ENCODE data around the gene GCH1.

Gene GCH1

DNA sequence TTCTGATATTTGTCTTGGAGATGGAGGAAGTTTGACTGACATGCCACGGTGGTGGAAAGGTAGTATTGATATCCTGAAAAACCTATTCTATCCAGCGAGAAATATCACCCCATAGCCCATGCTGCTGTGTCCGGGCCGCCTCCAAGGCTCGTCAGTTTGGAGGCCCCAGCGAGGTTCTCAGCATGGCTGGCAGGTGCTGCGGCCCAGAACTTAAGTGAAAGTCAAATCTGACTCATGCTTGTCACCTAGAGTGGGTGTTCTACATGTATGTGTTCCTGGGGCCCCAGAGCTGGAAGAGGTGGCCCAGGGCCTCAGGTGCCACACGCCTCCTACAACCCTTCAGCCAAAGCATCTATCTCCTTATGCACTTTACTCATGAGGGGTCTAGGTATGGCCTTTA lies 92.9 kb downstream of the GCH1 start:
- CTCF ChIA-PET: no interaction called here
- no peak for DNase-seq (ENCODE audit: extremely low spot score)
- POLR2A ChIA-PET: no interaction called here
- TF ChIP-seq FOXK2 (IDR thresholded peaks at IDR 0.05) (no peak), ARNT (IDR thresholded peaks at IDR 0.05) (no peak)

DNA sequence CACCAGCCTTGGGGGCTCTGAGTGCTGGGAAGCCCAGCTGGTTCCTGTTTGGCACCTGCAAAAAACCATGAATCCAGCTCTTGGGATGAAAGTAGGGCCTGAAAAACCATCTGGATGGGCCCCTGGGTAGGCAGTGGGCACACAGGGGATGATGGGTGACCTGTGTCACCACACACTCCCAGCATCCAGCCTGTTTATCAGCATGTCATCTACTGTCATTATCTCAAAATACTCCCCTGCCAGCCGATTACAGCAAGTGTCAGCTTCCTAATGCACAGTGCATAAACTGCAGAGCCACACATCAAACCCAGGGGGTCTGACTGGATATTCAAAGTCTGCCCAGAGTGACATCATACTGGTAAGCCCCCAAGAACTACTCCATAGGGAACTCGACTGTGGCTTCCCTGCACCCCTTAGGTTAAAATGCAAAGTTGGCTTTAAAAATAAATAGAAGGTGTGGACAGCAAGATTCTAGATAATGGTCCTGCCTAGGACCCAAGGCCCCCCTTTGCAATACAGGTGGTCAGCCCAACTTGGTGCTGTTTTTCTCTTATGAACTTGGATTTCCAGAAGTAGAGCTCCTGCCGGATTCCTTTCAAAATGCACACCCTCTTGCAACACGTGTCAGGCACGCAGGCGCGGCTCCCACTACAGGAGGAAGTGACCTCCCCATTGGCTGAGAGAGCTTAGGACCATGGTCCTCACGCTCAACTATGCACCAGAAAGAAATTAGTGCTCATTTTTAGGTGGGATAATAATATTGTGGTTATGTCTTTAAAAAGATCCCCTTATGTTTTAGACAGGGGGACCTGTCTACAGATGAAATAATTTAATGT lies 94.1 kb downstream of the GCH1 start:
- ChIA-PET POLR2A (interaction anchor here (1.5 kb wide), 1 partner anchor 10 kb away, joined by 4 read pairs; no protein-coding TSS in a partner anchor), CTCF (interaction anchor here (0.7 kb wide), 1 partner anchor 1877 kb away, joined by 3 read pairs; no protein-coding TSS in a partner anchor)
- DNase-seq (ENCODE audit: extremely low spot score): no peak
- TF ChIP-seq ZNF384 (IDR thresholded peaks at IDR 0.05): no peak
- no peak for TF ChIP-seq TARDBP (IDR thresholded peaks at IDR 0.05)
- TF ChIP-seq FOXM1 (IDR thresholded peaks at IDR 0.05; ENCODE audit: borderline replicate concordance): no peak
- no peak for TF ChIP-seq CTBP1 (IDR thresholded peaks at IDR 0.05; ENCODE audit: borderline replicate concordance)
- TF ChIP-seq NFRKB (IDR thresholded peaks at IDR 0.05): no peak
- no peak for TF ChIP-seq SP1 (IDR thresholded peaks at IDR 0.05)
- TF ChIP-seq LEF1 (IDR thresholded peaks at IDR 0.05; ENCODE audit: borderline replicate concordance): no peak

DNA sequence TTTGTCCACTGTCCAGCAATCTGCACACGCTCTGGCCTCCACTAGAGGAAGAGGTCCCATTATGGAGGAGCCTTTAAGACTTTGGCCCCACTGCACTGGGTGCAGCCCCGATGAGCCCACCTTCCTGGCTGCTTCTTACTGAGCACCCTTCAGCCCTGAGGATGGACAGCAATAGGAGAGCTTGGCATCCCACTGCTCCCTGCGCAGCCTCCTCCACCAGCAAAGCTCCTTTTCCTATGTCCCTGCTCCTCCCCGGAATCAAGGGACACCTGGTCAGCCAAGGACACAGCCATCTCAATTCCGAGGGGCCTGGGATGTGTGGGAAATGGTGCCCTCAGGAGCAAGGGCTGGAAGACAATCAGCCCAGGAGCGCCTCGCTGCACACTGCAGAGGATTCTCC lies 94.7 kb downstream of the GCH1 start:
- CTCF ChIA-PET: interaction anchor here (0.7 to 0.8 kb wide), 2 partner anchors 243 to 1876 kb away, joined by 3 read pairs; no protein-coding TSS in a partner anchor
- DNase-seq (ENCODE audit: extremely low spot score): no peak
- no peak for TF ChIP-seq SUZ12 (IDR thresholded peaks at IDR 0.05)
- POLR2A ChIA-PET: interaction anchor here (1.5 kb wide), 1 partner anchor 11 kb away, joined by 4 read pairs; no protein-coding TSS in a partner anchor

DNA sequence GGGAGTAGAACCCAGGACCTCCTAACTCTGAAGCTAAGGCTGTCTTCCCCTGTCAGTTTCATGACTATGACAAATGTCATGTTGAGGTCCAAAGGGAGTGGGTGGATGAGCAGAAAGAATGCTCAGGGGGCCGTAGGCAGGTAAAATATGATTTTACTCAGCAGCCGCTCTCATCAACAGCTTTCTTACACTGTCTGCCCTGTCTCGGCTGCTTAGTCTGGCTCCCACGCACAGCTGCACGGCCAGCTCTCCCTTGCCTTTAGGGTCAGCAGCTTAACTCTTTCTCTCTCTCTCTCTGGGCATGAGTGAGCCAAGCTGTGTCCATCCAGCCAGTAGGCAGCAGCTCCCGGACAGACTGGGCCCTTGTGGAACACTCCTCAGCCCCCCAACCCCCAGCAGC lies 95.2 kb downstream of the GCH1 start:
- ChIA-PET POLR2A (interaction anchor here (1.5 kb wide), 1 partner anchor 11 kb away, joined by 4 read pairs; no protein-coding TSS in a partner anchor), CTCF (interaction anchor here (0.8 to 1.0 kb wide), 2 partner anchors 15 to 243 kb away, joined by 3 read pairs; no protein-coding TSS in a partner anchor)
- TF ChIP-seq HDGF (IDR thresholded peaks at IDR 0.05; ENCODE audit: borderline replicate concordance): no peak
- DNase-seq (ENCODE audit: extremely low spot score): no peak

DNA sequence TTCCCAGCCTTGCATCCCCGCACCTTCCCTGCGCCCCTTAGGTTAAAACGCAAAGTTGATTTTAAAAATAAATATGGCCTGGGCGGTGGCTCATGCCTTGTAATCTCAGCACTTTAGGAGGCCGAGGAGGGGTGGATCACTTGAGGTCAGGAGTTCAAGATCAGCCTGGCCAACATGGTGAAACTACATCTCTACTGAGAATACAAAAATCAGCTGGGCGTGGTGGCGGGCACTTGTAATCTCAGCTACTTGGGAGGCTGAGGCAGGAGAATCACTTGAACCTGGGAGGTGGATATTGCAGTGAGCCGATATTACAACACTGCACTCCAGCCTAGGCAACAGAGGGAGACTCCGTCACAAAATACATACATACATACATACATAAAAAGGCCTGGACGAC lies 96.0 kb downstream of the GCH1 start:
- ChIA-PET CTCF (interaction anchor here (0.6 to 3.3 kb wide), 7 partner anchors 11 to 459 kb away, joined by 3 to 25 read pairs (median 4); no protein-coding TSS in a partner anchor), POLR2A (no interaction called here)
- TF ChIP-seq CTBP1 (IDR thresholded peaks at IDR 0.05; ENCODE audit: borderline replicate concordance) (no peak), LEF1 (IDR thresholded peaks at IDR 0.05; ENCODE audit: borderline replicate concordance) (no peak), L3MBTL2 (conservative IDR thresholded peaks at IDR 0.05) (no peak), NFRKB (IDR thresholded peaks at IDR 0.05) (no peak), ELF4 (IDR thresholded peaks at IDR 0.05) (no peak), TARDBP (IDR thresholded peaks at IDR 0.05) (no peak), SP1 (IDR thresholded peaks at IDR 0.05) (no peak), BHLHE40 (IDR thresholded peaks at IDR 0.05; ENCODE audit: borderline replicate concordance) (no peak), ZNF384 (IDR thresholded peaks at IDR 0.05) (no peak), SUZ12 (IDR thresholded peaks at IDR 0.05) (no peak), ARNT (IDR thresholded peaks at IDR 0.05) (no peak), FOXM1 (IDR thresholded peaks at IDR 0.05; ENCODE audit: borderline replicate concordance) (no peak), HDGF (IDR thresholded peaks at IDR 0.05; ENCODE audit: borderline replicate concordance) (no peak), FOXK2 (IDR thresholded peaks at IDR 0.05) (no peak), FOXA1 (IDR thresholded peaks at IDR 0.05) (no peak)
- TF ChIP-seq, protein P1, sequence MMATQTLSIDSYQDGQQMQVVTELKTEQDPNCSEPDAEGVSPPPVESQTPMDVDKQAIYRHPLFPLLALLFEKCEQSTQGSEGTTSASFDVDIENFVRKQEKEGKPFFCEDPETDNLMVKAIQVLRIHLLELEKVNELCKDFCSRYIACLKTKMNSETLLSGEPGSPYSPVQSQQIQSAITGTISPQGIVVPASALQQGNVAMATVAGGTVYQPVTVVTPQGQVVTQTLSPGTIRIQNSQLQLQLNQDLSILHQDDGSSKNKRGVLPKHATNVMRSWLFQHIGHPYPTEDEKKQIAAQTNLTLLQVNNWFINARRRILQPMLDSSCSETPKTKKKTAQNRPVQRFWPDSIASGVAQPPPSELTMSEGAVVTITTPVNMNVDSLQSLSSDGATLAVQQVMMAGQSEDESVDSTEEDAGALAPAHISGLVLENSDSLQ (IDR thresholded peaks at IDR 0.05): no peak
- DNase-seq (ENCODE audit: extremely low spot score): no peak

DNA sequence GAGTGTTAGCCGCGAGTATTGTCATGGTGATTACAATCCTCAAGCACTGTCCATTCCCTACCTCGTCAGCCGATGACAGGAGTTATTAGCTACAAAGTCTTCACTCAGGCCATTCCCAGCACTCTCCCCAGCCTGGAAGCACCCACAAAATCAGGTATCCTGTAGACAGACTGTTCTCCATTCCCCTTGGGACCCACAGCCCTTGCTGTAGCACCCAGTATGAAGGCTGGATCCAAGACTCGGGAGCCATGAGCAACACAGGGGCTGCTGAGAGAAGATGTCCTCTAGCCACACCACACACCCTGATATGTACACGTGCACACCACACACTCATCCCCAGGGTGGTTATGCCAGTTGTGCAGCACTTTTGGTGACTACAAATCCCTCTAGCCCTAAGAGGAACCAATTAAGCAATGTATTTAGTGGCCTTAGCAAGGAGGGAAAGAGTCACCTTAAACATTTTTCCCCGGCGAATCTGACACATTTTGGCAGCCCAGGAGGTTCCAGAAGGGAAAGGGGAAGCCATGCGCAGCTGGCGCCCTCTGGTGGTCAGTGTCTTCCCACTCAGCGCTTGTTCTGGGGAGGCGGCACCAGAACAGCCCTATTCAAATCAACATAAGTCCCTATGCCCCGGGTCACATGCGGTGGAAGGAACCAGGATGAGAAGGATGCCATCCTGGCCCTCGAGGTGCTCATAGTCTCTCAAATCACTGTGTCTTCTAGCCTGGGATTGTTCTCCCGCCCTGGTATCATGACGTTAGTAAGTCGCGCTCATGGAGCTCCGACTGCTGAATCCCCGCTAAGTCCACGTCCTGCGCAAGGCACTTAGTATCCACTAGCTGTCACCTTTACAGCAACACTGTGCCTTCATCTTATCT lies 96.9 kb downstream of the GCH1 start:
- peak; percentile 85 for DNase-seq (ENCODE audit: extremely low spot score)
- no peak for TF ChIP-seq FOXA1 (IDR thresholded peaks at IDR 0.05)
- no peak for TF ChIP-seq BHLHE40 (IDR thresholded peaks at IDR 0.05; ENCODE audit: borderline replicate concordance)
- TF ChIP-seq FOXK2 (IDR thresholded peaks at IDR 0.05): no peak
- no peak for TF ChIP-seq CTBP1 (IDR thresholded peaks at IDR 0.05; ENCODE audit: borderline replicate concordance)
- TF ChIP-seq, protein P1 (IDR thresholded peaks at IDR 0.05): no peak
- no peak for TF ChIP-seq TARDBP (IDR thresholded peaks at IDR 0.05)
- TF ChIP-seq HDGF (IDR thresholded peaks at IDR 0.05; ENCODE audit: borderline replicate concordance): no peak
- no peak for TF ChIP-seq L3MBTL2 (conservative IDR thresholded peaks at IDR 0.05)
- TF ChIP-seq SUZ12 (IDR thresholded peaks at IDR 0.05): no peak
- no peak for TF ChIP-seq SP1 (IDR thresholded peaks at IDR 0.05)
- TF ChIP-seq NFRKB (IDR thresholded peaks at IDR 0.05): no peak
- no peak for TF ChIP-seq ZNF384 (IDR thresholded peaks at IDR 0.05)
- TF ChIP-seq ARNT (IDR thresholded peaks at IDR 0.05): no peak
- no peak for TF ChIP-seq FOXM1 (IDR thresholded peaks at IDR 0.05; ENCODE audit: borderline replicate concordance)
- no peak for TF ChIP-seq ELF4 (IDR thresholded peaks at IDR 0.05)
- no peak for TF ChIP-seq LEF1 (IDR thresholded peaks at IDR 0.05; ENCODE audit: borderline replicate concordance)
- ChIA-PET POLR2A (no interaction called here), CTCF (interaction anchor here (0.6 to 3.3 kb wide), 9 partner anchors 11 to 458 kb away, joined by 3 to 25 read pairs (median 5); no protein-coding TSS in a partner anchor)
